Measurements from ENCODE around the gene IQSEC1. TPM values are rescaled to one million over a fixed set of nuclear protein-coding genes. Genes with fewer than 3 reads are reported as not detected.
A peak's percentile ranks its signal among the peaks of the same experiment; 100 is the strongest.

The IQSEC1 gene
- total RNA-seq, 2 experiments from 2014 or later: 31.7 to 39.2 TPM

DNA sequence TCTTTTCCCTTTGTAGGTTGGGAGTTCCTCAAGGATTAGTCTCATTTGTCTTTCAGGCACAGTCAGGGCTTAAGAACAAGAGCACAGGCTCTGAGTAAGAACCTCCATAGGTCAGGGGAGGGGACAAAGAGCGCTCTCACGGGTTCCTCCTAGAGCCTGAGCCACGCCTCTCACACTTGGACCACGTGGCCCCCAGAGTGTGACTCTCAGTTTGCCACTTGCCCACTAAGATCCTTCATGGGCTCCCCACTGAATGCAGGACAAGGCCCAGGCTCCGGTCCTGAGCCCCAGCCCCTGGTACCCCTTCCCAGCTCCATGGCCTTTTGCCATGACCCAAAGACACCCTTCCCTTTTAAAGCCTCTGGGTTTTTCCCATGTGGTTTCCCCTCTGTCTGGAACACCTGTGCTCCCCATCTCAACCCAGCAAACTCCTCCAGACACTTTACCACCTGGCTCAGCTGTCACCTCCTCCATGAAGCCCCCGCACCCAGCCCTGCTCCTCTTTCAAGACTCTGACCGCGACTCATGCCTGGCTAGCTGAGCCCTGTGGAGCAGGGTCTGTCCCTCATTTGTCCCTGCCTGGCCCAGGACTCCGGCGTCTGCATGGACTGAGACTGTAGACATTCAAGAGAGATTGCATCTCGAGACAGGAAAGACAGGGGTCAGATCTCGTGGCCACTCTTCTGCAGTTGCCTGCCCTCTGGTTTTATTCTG is 32.7 kb downstream of the IQSEC1 start:
- Mint-ChIP-seq H3K4me1 (ENCODE audit: low read depth) (peaks cover 18% of the 10 kb centered on the region), H3K36me3 (ENCODE audit: low read depth) (no peaks in the 10 kb centered on the region), H3K27me3 (no peaks in the 10 kb centered on the region), H3K9me3 (no peaks in the 10 kb centered on the region), H3K4me3 (no peak overlapping the region), H3K27ac (peak overlapping the region; percentile 19)
- POLR2A ChIA-PET: interaction anchor here (0.9 to 1.9 kb wide), 5 partner anchors 13 to 28 kb away, joined by 3 to 8 read pairs (median 4); no protein-coding TSS in a partner anchor
- peak; percentile 100 for ATAC-seq
- CTCF ChIA-PET: interaction anchor here (1.4 kb wide), 1 partner anchor 45 kb away, joined by 6 read pairs; no protein-coding TSS in a partner anchor
- peak; percentile 87 for DNase-seq
- TF ChIP-seq, protein P1, sequence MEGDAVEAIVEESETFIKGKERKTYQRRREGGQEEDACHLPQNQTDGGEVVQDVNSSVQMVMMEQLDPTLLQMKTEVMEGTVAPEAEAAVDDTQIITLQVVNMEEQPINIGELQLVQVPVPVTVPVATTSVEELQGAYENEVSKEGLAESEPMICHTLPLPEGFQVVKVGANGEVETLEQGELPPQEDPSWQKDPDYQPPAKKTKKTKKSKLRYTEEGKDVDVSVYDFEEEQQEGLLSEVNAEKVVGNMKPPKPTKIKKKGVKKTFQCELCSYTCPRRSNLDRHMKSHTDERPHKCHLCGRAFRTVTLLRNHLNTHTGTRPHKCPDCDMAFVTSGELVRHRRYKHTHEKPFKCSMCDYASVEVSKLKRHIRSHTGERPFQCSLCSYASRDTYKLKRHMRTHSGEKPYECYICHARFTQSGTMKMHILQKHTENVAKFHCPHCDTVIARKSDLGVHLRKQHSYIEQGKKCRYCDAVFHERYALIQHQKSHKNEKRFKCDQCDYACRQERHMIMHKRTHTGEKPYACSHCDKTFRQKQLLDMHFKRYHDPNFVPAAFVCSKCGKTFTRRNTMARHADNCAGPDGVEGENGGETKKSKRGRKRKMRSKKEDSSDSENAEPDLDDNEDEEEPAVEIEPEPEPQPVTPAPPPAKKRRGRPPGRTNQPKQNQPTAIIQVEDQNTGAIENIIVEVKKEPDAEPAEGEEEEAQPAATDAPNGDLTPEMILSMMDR (IDR thresholded peaks at IDR 0.05): no peak
- intact Hi-C loops (cut with micrococcal nuclease): no loop called here

DNA sequence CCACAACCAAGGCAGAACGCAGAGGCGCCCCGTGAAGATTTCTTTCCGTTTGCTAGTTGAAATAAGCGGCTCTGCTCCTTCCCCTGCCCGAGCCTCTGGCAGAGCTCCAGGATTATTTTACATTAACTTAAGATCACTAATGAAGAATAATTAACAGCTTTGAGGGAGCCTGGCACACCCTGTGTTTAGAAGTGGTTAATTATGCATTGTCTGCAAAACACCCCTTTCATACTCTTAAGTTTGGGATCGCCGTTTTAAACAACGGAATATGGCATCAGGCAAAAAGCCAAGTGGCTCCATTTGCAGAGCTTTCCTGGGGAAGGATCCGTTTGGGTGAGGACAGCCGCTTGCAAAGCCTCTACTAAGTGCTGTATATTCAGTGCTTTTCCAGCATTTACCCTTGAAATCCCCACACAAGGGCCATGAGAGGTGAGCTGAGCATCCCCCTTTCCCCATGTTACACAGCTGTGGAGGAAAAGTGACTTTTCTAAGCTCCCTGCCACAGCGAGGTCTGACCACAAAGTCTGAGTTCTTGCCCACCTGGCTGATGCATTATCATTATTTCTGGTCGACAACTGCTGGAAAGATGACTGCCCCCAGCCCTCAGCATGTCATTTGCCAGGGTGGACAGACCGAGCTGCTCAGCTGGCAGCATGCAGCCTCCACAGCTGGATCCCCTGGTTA is 33.9 kb downstream of the IQSEC1 start:
- CTCF ChIA-PET: interaction anchor here (0.9 to 1.4 kb wide), 5 partner anchors 24 to 413 kb away, joined by 3 to 6 read pairs (median 4); no protein-coding TSS in a partner anchor
- POLR2A ChIA-PET: interaction anchor here (0.8 to 1.9 kb wide), 7 partner anchors 9 to 27 kb away, joined by 3 to 8 read pairs (median 3); no protein-coding TSS in a partner anchor
- H3K4me3 Mint-ChIP-seq: no peak overlapping the region
- no peaks in the 10 kb centered on the region for H3K9me3 Mint-ChIP-seq
- intact Hi-C loops (cut with micrococcal nuclease): no loop called here
- no peaks in the 10 kb centered on the region for H3K27me3 Mint-ChIP-seq
- ATAC-seq: no peak
- peaks cover 18% of the 10 kb centered on the region for H3K4me1 Mint-ChIP-seq (ENCODE audit: low read depth)
- TF ChIP-seq, protein P1 (IDR thresholded peaks at IDR 0.05): no peak
- H3K36me3 Mint-ChIP-seq (ENCODE audit: low read depth): no peaks in the 10 kb centered on the region
- no peak overlapping the region for H3K27ac Mint-ChIP-seq
- DNase-seq: no peak

DNA sequence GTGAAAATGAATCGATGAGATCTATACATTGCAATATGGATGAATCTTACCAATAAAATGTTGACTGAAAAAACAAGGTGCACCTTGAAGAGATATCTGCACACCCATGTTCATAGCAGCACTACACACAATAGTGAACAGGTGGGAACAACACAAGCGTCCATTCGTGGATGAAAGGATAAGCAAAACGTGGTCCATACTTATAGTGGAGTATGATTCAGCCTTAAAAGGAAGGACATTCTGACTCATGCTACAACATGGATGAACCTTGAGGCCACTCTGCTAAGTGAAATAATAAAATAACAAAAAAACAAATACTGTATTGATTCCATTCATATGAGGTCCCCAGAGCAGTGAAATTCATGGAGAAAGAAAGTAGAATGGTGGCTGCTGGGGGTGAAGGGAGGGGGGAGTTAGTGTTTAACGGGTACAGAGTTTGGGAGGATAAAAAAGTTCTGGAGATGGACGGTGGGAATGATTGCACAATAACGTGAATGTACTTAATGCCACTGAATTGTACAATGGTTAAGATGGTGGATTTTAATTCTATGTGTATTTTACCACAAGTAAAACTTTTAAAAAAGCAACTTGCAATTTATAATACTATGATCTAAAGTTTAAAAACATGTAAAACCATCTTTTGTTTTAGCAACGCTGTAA is 35.6 kb downstream of the IQSEC1 start:
- Mint-ChIP-seq H3K9me3 (no peaks in the 10 kb centered on the region), H3K4me1 (ENCODE audit: low read depth) (peaks cover 18% of the 10 kb centered on the region), H3K4me3 (no peak overlapping the region), H3K36me3 (ENCODE audit: low read depth) (no peaks in the 10 kb centered on the region), H3K27ac (no peak overlapping the region), H3K27me3 (no peaks in the 10 kb centered on the region)
- POLR2A ChIA-PET: no interaction called here
- no peak for ATAC-seq
- no peak for DNase-seq
- TF ChIP-seq, protein P1 (IDR thresholded peaks at IDR 0.05): no peak
- intact Hi-C loops (cut with micrococcal nuclease): no loop called here
- CTCF ChIA-PET: no interaction called here

DNA sequence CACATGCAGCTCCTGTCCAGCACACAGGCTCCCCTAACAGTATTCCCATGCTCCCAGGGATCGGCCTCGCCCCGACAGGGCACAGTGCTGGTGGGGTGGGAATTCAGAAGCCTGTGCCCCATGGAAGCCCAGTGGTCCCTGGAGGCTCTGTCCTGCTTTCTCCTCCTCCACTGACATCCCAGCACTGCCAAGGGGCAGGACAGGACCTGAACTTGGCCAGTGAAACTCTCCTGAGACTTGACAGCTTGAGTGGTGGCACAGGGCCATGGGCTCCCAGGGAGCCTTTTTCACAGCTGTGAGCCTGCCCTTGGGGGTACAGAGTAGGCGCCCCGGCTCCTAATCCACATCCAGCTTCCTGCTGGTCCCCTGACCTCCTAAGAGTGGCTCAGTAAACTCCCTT is 38.4 kb downstream of the IQSEC1 start:
- no peak overlapping the region for H3K27ac Mint-ChIP-seq

More for the DNA sequence above, 38.4 kb downstream of the IQSEC1 start:
- TF ChIP-seq, protein P1 (IDR thresholded peaks at IDR 0.05): no peak
- Mint-ChIP-seq H3K4me1 (ENCODE audit: low read depth) (peaks cover 6% of the 10 kb centered on the region), H3K27me3 (no peaks in the 10 kb centered on the region), H3K9me3 (no peaks in the 10 kb centered on the region), H3K36me3 (ENCODE audit: low read depth) (no peaks in the 10 kb centered on the region), H3K4me3 (no peak overlapping the region)
- ChIA-PET CTCF (no interaction called here), POLR2A (no interaction called here)
- ATAC-seq: no peak
- intact Hi-C loops (cut with micrococcal nuclease): no loop called here
- DNase-seq: no peak
